ENCODE results near the gene MEIS3.
"Not testable (repeated sequence)": the region's sequence is repeated elsewhere in the genome, so short reads cannot be mapped to it uniquely, and the experiment has no call there.

MEIS3 gene

GRCh38 chr19:47365455-47365854 lies 53.9 kb downstream of the MEIS3 start:
- H3K27ac ChIP-seq (ENCODE audit: insufficient read depth in 1 of 2, low read depth in 1 of 2, low read length in 2 of 2, poor library complexity in 1 of 2, severe bottlenecking in 2 of 2); H3K9me3 ChIP-seq (ENCODE audit: control extremely low read depth in 1 of 5, control insufficient read depth in 4 of 5, insufficient read depth in 2 of 5, low read depth in 1 of 5, low read length in 4 of 5); DNase-seq; H3K4me3 ChIP-seq (ENCODE audit: control insufficient read depth in 1 of 7, extremely low read depth in 1 of 7, insufficient read depth in 4 of 7, low read depth in 2 of 7, low read length in 6 of 7); H3K4me1 ChIP-seq (ENCODE audit: control extremely low read depth in 1 of 4, control insufficient read depth in 4 of 4, insufficient read depth in 4 of 4, low read length in 3 of 4); H3K27me3 ChIP-seq (replicated peaks in 2 of 5; ENCODE audit: control insufficient read depth in 4 of 5, insufficient read depth in 5 of 5, low read length in 4 of 5); POLR2A ChIA-PET: not testable (repeated sequence)
- CTCF ChIA-PET, result interaction anchor here (1.8 kb wide), 1 partner anchor 16 kb away, joined by 5 read pairs; the partner anchor contains the start of gene DHX34
- peaks cover 5 to 70% (median 35%) of the 10 kb centered on the region in 4 experiments for H3K36me3 ChIP-seq (ENCODE audit: control insufficient read depth in 4 of 4, insufficient read depth in 4 of 4, low read length in 3 of 4)
- 98% methylated on average over 6 of the region's 10 CpGs for WGBS (ENCODE audit: insufficient coverage)

- POLR2A ChIA-PET, result no interaction called here
- Histone ChIP-seq H3K36me3 (ENCODE audit: control insufficient read depth in 4 of 4, insufficient read depth in 4 of 4, low read length in 3 of 4) (peaks cover 12 to 76% (median 39%) of the 10 kb centered on the region in 4 experiments), H3K27ac (ENCODE audit: insufficient read depth in 1 of 2, low read depth in 1 of 2, low read length in 2 of 2, poor library complexity in 1 of 2, severe bottlenecking in 2 of 2) (no peak overlapping the region), H3K4me1 (ENCODE audit: control extremely low read depth in 1 of 4, control insufficient read depth in 4 of 4, insufficient read depth in 4 of 4, low read length in 3 of 4) (no peaks in the 10 kb centered on the region), H3K27me3 (replicated peaks in 2 of 5; ENCODE audit: control insufficient read depth in 4 of 5, insufficient read depth in 5 of 5, low read length in 4 of 5) (no peaks in the 10 kb centered on the region), H3K9me3 (ENCODE audit: control extremely low read depth in 1 of 5, control insufficient read depth in 4 of 5, insufficient read depth in 2 of 5, low read depth in 1 of 5, low read length in 4 of 5) (no peaks in the 10 kb centered on the region), H3K4me3 (ENCODE audit: control insufficient read depth in 1 of 7, extremely low read depth in 1 of 7, insufficient read depth in 4 of 7, low read depth in 2 of 7, low read length in 6 of 7) (no peak overlapping the region)
- CTCF ChIA-PET, result no interaction called here
- no peak for DNase-seq
- 92% methylated on average over 8 of the region's 13 CpGs for WGBS (ENCODE audit: insufficient coverage)
These were observed 55.4 kb downstream of the MEIS3 start for GRCh38 chr19:47363758-47364531.

- Histone ChIP-seq H3K27me3 (replicated peaks in 2 of 5; ENCODE audit: control insufficient read depth in 4 of 5, insufficient read depth in 5 of 5, low read length in 4 of 5) (no peaks in the 10 kb centered on the region), H3K27ac (ENCODE audit: insufficient read depth in 1 of 2, low read depth in 1 of 2, low read length in 2 of 2, poor library complexity in 1 of 2, severe bottlenecking in 2 of 2) (no peak overlapping the region), H3K36me3 (ENCODE audit: control insufficient read depth in 4 of 4, insufficient read depth in 4 of 4, low read length in 3 of 4) (peaks cover 19 to 87% (median 50%) of the 10 kb centered on the region in 4 experiments), H3K4me3 (ENCODE audit: control insufficient read depth in 1 of 7, extremely low read depth in 1 of 7, insufficient read depth in 4 of 7, low read depth in 2 of 7, low read length in 6 of 7) (no peak overlapping the region), H3K9me3 (ENCODE audit: control extremely low read depth in 1 of 5, control insufficient read depth in 4 of 5, insufficient read depth in 2 of 5, low read depth in 1 of 5, low read length in 4 of 5) (peaks cover 0 to under 1% (median 0%) of the 10 kb centered on the region in 5 experiments), H3K4me1 (ENCODE audit: control extremely low read depth in 1 of 4, control insufficient read depth in 4 of 4, insufficient read depth in 4 of 4, low read length in 3 of 4) (no peaks in the 10 kb centered on the region)
- ChIA-PET CTCF (no interaction called here), POLR2A (no interaction called here)
- WGBS (ENCODE audit: insufficient coverage), result 96% methylated on average over 19 of the region's 21 CpGs
- DNase-seq, result no peak
These were observed 57.0 kb downstream of the MEIS3 start for GRCh38 chr19:47362321-47362720.

- H3K9me3 ChIP-seq (ENCODE audit: control extremely low read depth in 1 of 5, control insufficient read depth in 4 of 5, insufficient read depth in 2 of 5, low read depth in 1 of 5, low read length in 4 of 5), result peaks cover 0 to 4% (median 0%) of the 10 kb centered on the region in 5 experiments
- no peaks in the 10 kb centered on the region for H3K27me3 ChIP-seq (replicated peaks in 2 of 5; ENCODE audit: control insufficient read depth in 4 of 5, insufficient read depth in 5 of 5, low read length in 4 of 5)
- no peak overlapping the region for H3K27ac ChIP-seq (ENCODE audit: insufficient read depth in 1 of 2, low read depth in 1 of 2, low read length in 2 of 2, poor library complexity in 1 of 2, severe bottlenecking in 2 of 2)
- POLR2A ChIA-PET, result interaction anchor here (0.6 kb wide), 1 partner anchor 8 kb away, joined by 9 read pairs; no protein-coding TSS in a partner anchor
- WGBS (ENCODE audit: insufficient coverage), result 97% methylated on average over 6 of the region's 6 CpGs
- no peak for DNase-seq
- no peak overlapping the region for H3K4me3 ChIP-seq (ENCODE audit: control insufficient read depth in 1 of 7, extremely low read depth in 1 of 7, insufficient read depth in 4 of 7, low read depth in 2 of 7, low read length in 6 of 7)
- peaks cover 35 to 89% (median 55%) of the 10 kb centered on the region in 4 experiments for H3K36me3 ChIP-seq (ENCODE audit: control insufficient read depth in 4 of 4, insufficient read depth in 4 of 4, low read length in 3 of 4)
- CTCF ChIA-PET, result interaction anchor here (0.6 to 2.1 kb wide), 4 partner anchors 10 to 107 kb away, joined by 3 to 8 read pairs (median 4); partner anchors contain the start of gene DHX34
- H3K4me1 ChIP-seq (ENCODE audit: control extremely low read depth in 1 of 4, control insufficient read depth in 4 of 4, insufficient read depth in 4 of 4, low read length in 3 of 4), result no peaks in the 10 kb centered on the region
These were observed 60.4 kb downstream of the MEIS3 start for GRCh38 chr19:47358936-47359335.

GRCh38 chr19:47357788-47358680 lies 61.3 kb downstream of the MEIS3 start:
- Histone ChIP-seq H3K9me3 (ENCODE audit: control extremely low read depth in 1 of 5, control insufficient read depth in 4 of 5, insufficient read depth in 2 of 5, low read depth in 1 of 5, low read length in 4 of 5) (peaks cover 0 to 4% (median 0%) of the 10 kb centered on the region in 5 experiments), H3K27ac (ENCODE audit: insufficient read depth in 1 of 2, low read depth in 1 of 2, low read length in 2 of 2, poor library complexity in 1 of 2, severe bottlenecking in 2 of 2) (no peak overlapping the region), H3K4me3 (ENCODE audit: control insufficient read depth in 1 of 7, extremely low read depth in 1 of 7, insufficient read depth in 4 of 7, low read depth in 2 of 7, low read length in 6 of 7) (no peak overlapping the region), H3K27me3 (replicated peaks in 2 of 5; ENCODE audit: control insufficient read depth in 4 of 5, insufficient read depth in 5 of 5, low read length in 4 of 5) (no peaks in the 10 kb centered on the region), H3K4me1 (ENCODE audit: control extremely low read depth in 1 of 4, control insufficient read depth in 4 of 4, insufficient read depth in 4 of 4, low read length in 3 of 4) (no peaks in the 10 kb centered on the region), H3K36me3 (ENCODE audit: control insufficient read depth in 4 of 4, insufficient read depth in 4 of 4, low read length in 3 of 4) (peaks cover 40 to 89% (median 57%) of the 10 kb centered on the region in 4 experiments)
- no peak for DNase-seq
- WGBS (ENCODE audit: insufficient coverage), result 98% methylated on average over 25 of the region's 28 CpGs
- CTCF ChIA-PET, result interaction anchor here (1.3 to 2.1 kb wide), 2 partner anchors 9 to 14 kb away, joined by 3 to 8 read pairs; partner anchors contain the start of gene DHX34
- POLR2A ChIA-PET, result interaction anchor here (0.6 kb wide), 1 partner anchor 8 kb away, joined by 9 read pairs; no protein-coding TSS in a partner anchor

- no peak overlapping the region for H3K27ac ChIP-seq (ENCODE audit: insufficient read depth in 1 of 2, low read depth in 1 of 2, low read length in 2 of 2, poor library complexity in 1 of 2, severe bottlenecking in 2 of 2)
- no peaks in the 10 kb centered on the region for H3K4me1 ChIP-seq (ENCODE audit: control extremely low read depth in 1 of 4, control insufficient read depth in 4 of 4, insufficient read depth in 4 of 4, low read length in 3 of 4)
- no peaks in the 10 kb centered on the region for H3K27me3 ChIP-seq (replicated peaks in 2 of 5; ENCODE audit: control insufficient read depth in 4 of 5, insufficient read depth in 5 of 5, low read length in 4 of 5)
- POLR2A ChIA-PET, result no interaction called here
- H3K9me3 ChIP-seq (ENCODE audit: control extremely low read depth in 1 of 5, control insufficient read depth in 4 of 5, insufficient read depth in 2 of 5, low read depth in 1 of 5, low read length in 4 of 5), result peaks cover 0 to 4% (median 0%) of the 10 kb centered on the region in 5 experiments
- peaks cover 40 to 91% (median 59%) of the 10 kb centered on the region in 4 experiments for H3K36me3 ChIP-seq (ENCODE audit: control insufficient read depth in 4 of 4, insufficient read depth in 4 of 4, low read length in 3 of 4)
- CTCF ChIA-PET, result no interaction called here
- 98% methylated on average over 6 of the region's 6 CpGs for WGBS (ENCODE audit: insufficient coverage)
- DNase-seq, result no peak
- H3K4me3 ChIP-seq (ENCODE audit: control insufficient read depth in 1 of 7, extremely low read depth in 1 of 7, insufficient read depth in 4 of 7, low read depth in 2 of 7, low read length in 6 of 7), result no peak overlapping the region
These were observed 62.4 kb downstream of the MEIS3 start for GRCh38 chr19:47356900-47357299.
